NCI-H524 treated with DMSO at 0.1 percent for 48 hours (cell line): ENCODE results near the gene MAOA.
"Not testable (repeated sequence)": the region's sequence is repeated elsewhere in the genome, so short reads cannot be mapped to it uniquely, and the experiment has no call there.

ENCODE experiments used
- DNase-seq: peaks from one replicate; lab custom pipeline; 2025; lab: John Stamatoyannopoulos, UW

MAOA gene

GRCh38 chrX:43717161-43717560 is 61.1 kb downstream of the MAOA start:
- DNase-seq: no peak

- DNase-seq: no peak
Measured at GRCh38 chrX:43718081-43718480, 62.0 kb downstream of the MAOA start.

- DNase-seq: no peak
Measured at GRCh38 chrX:43718546-43718945, 62.4 kb downstream of the MAOA start.

GRCh38 chrX:43718956-43719355 is 62.9 kb downstream of the MAOA start:
- DNase-seq: no peak

GRCh38 chrX:43720082-43720481 is 64.0 kb downstream of the MAOA start:
- DNase-seq: no peak

- no peak for DNase-seq
Measured at GRCh38 chrX:43720961-43721360, 64.9 kb downstream of the MAOA start.

- not testable (repeated sequence) for DNase-seq
Measured at GRCh38 chrX:43725227-43725626, 69.1 kb downstream of the MAOA start.

GRCh38 chrX:43727254-43727653 is 71.2 kb downstream of the MAOA start:
- DNase-seq: not testable (repeated sequence)

- no peak for DNase-seq
Measured at GRCh38 chrX:43728002-43728401, 71.9 kb downstream of the MAOA start.

- no peak for DNase-seq
Measured at GRCh38 chrX:43728966-43729365, 72.9 kb downstream of the MAOA start.

- DNase-seq: no peak
Measured at GRCh38 chrX:43731086-43731485, 75.0 kb downstream of the MAOA start.

GRCh38 chrX:43733699-43734098 is 77.6 kb downstream of the MAOA start:
- DNase-seq: no peak

GRCh38 chrX:43734444-43734843 is 78.3 kb downstream of the MAOA start:
- DNase-seq: no peak

GRCh38 chrX:43735534-43735933 is 79.4 kb downstream of the MAOA start:
- no peak for DNase-seq

GRCh38 chrX:43735957-43736356 is 79.9 kb downstream of the MAOA start:
- DNase-seq: no peak

GRCh38 chrX:43741843-43742573 is 85.9 kb downstream of the MAOA start:
- no peak for DNase-seq

GRCh38 chrX:43743100-43743822 is 87.2 kb downstream of the MAOA start:
- DNase-seq: no peak

GRCh38 chrX:43744284-43744683 is 88.2 kb downstream of the MAOA start:
- no peak for DNase-seq

GRCh38 chrX:43745938-43746721 is 90.0 kb downstream of the MAOA start:
- no peak for DNase-seq

- no peak for DNase-seq
Measured at GRCh38 chrX:43747476-43747875, 91.4 kb downstream of the MAOA start.

- peak; percentile 67 for DNase-seq
Measured at GRCh38 chrX:43750248-43750676, 94.2 kb downstream of the MAOA start.

- DNase-seq: no peak
Measured at GRCh38 chrX:43753637-43754036, 97.5 kb downstream of the MAOA start.

GRCh38 chrX:43756076-43756475 is 100.0 kb downstream of the MAOA start:
- no peak for DNase-seq
